Measurements from ENCODE around the gene ZDHHC22. TPM values are rescaled to one million over a fixed set of nuclear protein-coding genes. Genes with fewer than 3 reads are reported as not detected.

The ZDHHC22 gene
- total and polyA plus RNA-seq, 2 experiments from 2014 or later: 17.6 to 32.1 TPM

GRCh38 chr14:77114609-77115008 is 27.0 kb downstream of the ZDHHC22 start (continued):
- no peak for TF ChIP-seq CTCF (conservative IDR thresholded peaks at IDR 0.05; ENCODE audit: low read depth in 2 of 2)
- no peak for TF ChIP-seq ETS1 (IDR thresholded peaks at IDR 0.05)
- TF ChIP-seq, protein P1, sequence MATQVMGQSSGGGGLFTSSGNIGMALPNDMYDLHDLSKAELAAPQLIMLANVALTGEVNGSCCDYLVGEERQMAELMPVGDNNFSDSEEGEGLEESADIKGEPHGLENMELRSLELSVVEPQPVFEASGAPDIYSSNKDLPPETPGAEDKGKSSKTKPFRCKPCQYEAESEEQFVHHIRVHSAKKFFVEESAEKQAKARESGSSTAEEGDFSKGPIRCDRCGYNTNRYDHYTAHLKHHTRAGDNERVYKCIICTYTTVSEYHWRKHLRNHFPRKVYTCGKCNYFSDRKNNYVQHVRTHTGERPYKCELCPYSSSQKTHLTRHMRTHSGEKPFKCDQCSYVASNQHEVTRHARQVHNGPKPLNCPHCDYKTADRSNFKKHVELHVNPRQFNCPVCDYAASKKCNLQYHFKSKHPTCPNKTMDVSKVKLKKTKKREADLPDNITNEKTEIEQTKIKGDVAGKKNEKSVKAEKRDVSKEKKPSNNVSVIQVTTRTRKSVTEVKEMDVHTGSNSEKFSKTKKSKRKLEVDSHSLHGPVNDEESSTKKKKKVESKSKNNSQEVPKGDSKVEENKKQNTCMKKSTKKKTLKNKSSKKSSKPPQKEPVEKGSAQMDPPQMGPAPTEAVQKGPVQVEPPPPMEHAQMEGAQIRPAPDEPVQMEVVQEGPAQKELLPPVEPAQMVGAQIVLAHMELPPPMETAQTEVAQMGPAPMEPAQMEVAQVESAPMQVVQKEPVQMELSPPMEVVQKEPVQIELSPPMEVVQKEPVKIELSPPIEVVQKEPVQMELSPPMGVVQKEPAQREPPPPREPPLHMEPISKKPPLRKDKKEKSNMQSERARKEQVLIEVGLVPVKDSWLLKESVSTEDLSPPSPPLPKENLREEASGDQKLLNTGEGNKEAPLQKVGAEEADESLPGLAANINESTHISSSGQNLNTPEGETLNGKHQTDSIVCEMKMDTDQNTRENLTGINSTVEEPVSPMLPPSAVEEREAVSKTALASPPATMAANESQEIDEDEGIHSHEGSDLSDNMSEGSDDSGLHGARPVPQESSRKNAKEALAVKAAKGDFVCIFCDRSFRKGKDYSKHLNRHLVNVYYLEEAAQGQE (IDR thresholded peaks at IDR 0.05; ENCODE audit: unreplicated experiment): no peak
- TF ChIP-seq STAT1 (IDR thresholded peaks at IDR 0.05; ENCODE audit: unreplicated experiment): no peak
- TF ChIP-seq ZNF331 (CRISPR knock-in tag; IDR thresholded peaks at IDR 0.05; ENCODE audit: low read depth): no peak
- TF ChIP-seq ZNF114 (CRISPR knock-in tag; IDR thresholded peaks at IDR 0.05): no peak
- no peak for TF ChIP-seq CREB1 (CRISPR knock-in tag; IDR thresholded peaks at IDR 0.05; ENCODE audit: low read depth)
- no peak for TF ChIP-seq EZH2 (IDR thresholded peaks at IDR 0.05; ENCODE audit: low read depth, unreplicated experiment)
- no peak for TF ChIP-seq EZH2phosphoT487 (IDR thresholded peaks at IDR 0.05; ENCODE audit: unreplicated experiment)
- TF ChIP-seq JUNB (IDR thresholded peaks at IDR 0.05; ENCODE audit: unreplicated experiment): no peak

- H3K27ac Mint-ChIP-seq: peak overlapping the region; percentile 89
- peaks cover 19% of the 10 kb centered on the region for H3K36me3 ChIP-seq (ENCODE audit: insufficient read depth)
- H3F3A ChIP-seq (replicated peaks; ENCODE audit: low read depth): peaks cover 11% of the 10 kb centered on the region; the same call in 1 of the 2 replicates
- H3K9me2 ChIP-seq (ENCODE audit: insufficient read depth): no peaks in the 10 kb centered on the region
- no peaks in the 10 kb centered on the region for H3K9me3 Mint-ChIP-seq
- H3K27ac ChIP-seq (ENCODE audit: low read depth): no peak overlapping the region
- H3K4me2 ChIP-seq: no peak overlapping the region
- peak; percentile 10; the same call in 1 of the 3 replicates for ATAC-seq
- no peak overlapping the region for H2AFZ ChIP-seq
- H3K27me3 ChIP-seq (ENCODE audit: insufficient read depth): no peaks in the 10 kb centered on the region
- no peak for DNase-seq (ENCODE audit: low spot score)
- H3K79me2 ChIP-seq (replicated peaks; ENCODE audit: insufficient read depth): peaks cover 6% of the 10 kb centered on the region; the same call in 1 of the 2 replicates
- no peak overlapping the region for H3K4me3 ChIP-seq
- H3K36me3 Mint-ChIP-seq (ENCODE audit: low read depth): peaks cover 41% of the 10 kb centered on the region
- H3K4me1 Mint-ChIP-seq: peaks cover 45% of the 10 kb centered on the region
- peaks cover 2% of the 10 kb centered on the region for H3K27me3 Mint-ChIP-seq (ENCODE audit: insufficient read depth, low read depth, poor library complexity)
- H4K20me1 ChIP-seq (replicated peaks; ENCODE audit: insufficient read depth): no peaks in the 10 kb centered on the region
- H3K4me3 Mint-ChIP-seq: no peak overlapping the region; the same call in 2 of the 3 replicates
- H3K4me1 ChIP-seq (ENCODE audit: insufficient read depth): peaks cover 31% of the 10 kb centered on the region
- TF ChIP-seq EZH2 (IDR thresholded peaks at IDR 0.05; ENCODE audit: low read depth, unreplicated experiment) (no peak), STAT1 (IDR thresholded peaks at IDR 0.05; ENCODE audit: unreplicated experiment) (no peak), ZNF331 (CRISPR knock-in tag; IDR thresholded peaks at IDR 0.05; ENCODE audit: low read depth) (no peak), ETS1 (IDR thresholded peaks at IDR 0.05) (no peak), EZH2phosphoT487 (IDR thresholded peaks at IDR 0.05; ENCODE audit: unreplicated experiment) (no peak), CREB1 (CRISPR knock-in tag; IDR thresholded peaks at IDR 0.05; ENCODE audit: low read depth) (no peak)
- TF ChIP-seq, protein P1 (IDR thresholded peaks at IDR 0.05; ENCODE audit: unreplicated experiment): no peak
Measured at GRCh38 chr14:77113644-77114043, 27.9 kb downstream of the ZDHHC22 start.
